ENCODE results near the gene RHCG.
A peak's percentile ranks its signal among the peaks of the same experiment; 100 is the strongest.

Gene RHCG

GRCh38 chr15:89494941-89495637 lies 1.3 kb downstream of the RHCG start:
- Mint-ChIP-seq H3K4me1 (ENCODE audit: low read depth) (peaks cover 9% of the 10 kb centered on the region), H3K36me3 (ENCODE audit: low read depth) (no peaks in the 10 kb centered on the region), H3K4me3 (no peak overlapping the region), H3K27ac (no peak overlapping the region), H3K9me3 (no peaks in the 10 kb centered on the region), H3K27me3 (peaks cover 71% of the 10 kb centered on the region)
- DNase-seq: peak; percentile 36

DNA sequence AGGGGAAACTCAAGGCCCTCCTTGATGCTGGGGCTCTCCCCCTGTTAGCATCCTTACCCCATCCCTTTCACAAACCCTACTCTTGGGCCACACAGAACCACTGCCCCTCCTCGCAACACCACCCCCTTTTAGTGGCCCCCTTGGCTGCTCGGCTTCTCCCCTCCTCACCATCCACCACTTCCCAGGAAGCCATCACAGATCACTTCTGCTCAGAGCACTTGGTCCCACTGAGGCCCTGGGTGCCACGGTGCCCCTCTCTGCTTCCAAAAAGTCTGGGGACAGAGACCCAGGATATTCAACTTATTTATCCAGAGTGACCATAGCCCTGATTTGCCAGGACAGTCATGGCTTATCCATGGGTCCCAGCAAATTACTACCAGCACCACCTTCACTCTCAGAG lies 2.4 kb downstream of the RHCG start:
- Mint-ChIP-seq H3K9me3 (no peaks in the 10 kb centered on the region), H3K27me3 (peaks cover 65% of the 10 kb centered on the region), H3K4me3 (no peak overlapping the region), H3K36me3 (ENCODE audit: low read depth) (no peaks in the 10 kb centered on the region), H3K4me1 (ENCODE audit: low read depth) (peaks cover 9% of the 10 kb centered on the region), H3K27ac (no peak overlapping the region)
- no peak for DNase-seq

- DNase-seq: peak; percentile 8
- H3K4me1 Mint-ChIP-seq (ENCODE audit: low read depth): peaks cover 9% of the 10 kb centered on the region
- peaks cover 59% of the 10 kb centered on the region for H3K27me3 Mint-ChIP-seq
- H3K27ac Mint-ChIP-seq: no peak overlapping the region
- no peaks in the 10 kb centered on the region for H3K36me3 Mint-ChIP-seq (ENCODE audit: low read depth)
- H3K9me3 Mint-ChIP-seq: no peaks in the 10 kb centered on the region
- no peak overlapping the region for H3K4me3 Mint-ChIP-seq
Measured at GRCh38 chr15:89492934-89493631, 3.3 kb downstream of the RHCG start.

DNA sequence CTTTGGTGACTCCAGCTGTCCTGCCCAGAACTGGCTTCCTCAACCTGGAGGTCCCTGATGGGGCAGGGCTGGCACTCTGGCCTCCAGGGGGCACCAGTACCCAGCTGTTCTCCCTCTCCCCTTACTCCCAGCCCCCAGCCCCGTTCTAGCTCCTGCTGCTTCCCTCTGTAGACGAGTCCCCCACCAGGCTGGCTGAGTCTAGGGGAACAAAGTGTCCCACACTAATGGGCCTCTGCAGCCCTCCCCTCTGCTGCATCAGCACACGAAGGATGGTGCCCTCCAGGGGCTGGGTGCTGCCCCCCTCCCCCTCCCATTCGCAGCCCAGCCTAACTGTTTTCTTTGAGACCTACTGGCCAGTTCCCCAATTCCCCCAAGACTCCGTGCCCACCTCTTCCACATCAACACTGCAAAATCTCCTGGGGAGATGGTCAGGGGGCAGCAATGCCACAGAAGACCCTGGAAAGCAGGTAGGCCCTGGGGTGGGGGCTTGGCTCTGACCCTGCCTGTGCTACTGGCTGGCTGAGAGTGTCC lies 4.2 kb downstream of the RHCG start:
- H3K4me1 Mint-ChIP-seq (ENCODE audit: low read depth): peaks cover 9% of the 10 kb centered on the region
- no peak overlapping the region for H3K4me3 Mint-ChIP-seq
- peaks cover 59% of the 10 kb centered on the region for H3K27me3 Mint-ChIP-seq
- DNase-seq: peak; percentile 28
- H3K9me3 Mint-ChIP-seq: no peaks in the 10 kb centered on the region
- H3K27ac Mint-ChIP-seq: no peak overlapping the region
- H3K36me3 Mint-ChIP-seq (ENCODE audit: low read depth): no peaks in the 10 kb centered on the region

- no peak for DNase-seq
- Mint-ChIP-seq H3K27ac (no peak overlapping the region), H3K27me3 (peaks cover 57% of the 10 kb centered on the region), H3K4me3 (no peak overlapping the region), H3K36me3 (ENCODE audit: low read depth) (no peaks in the 10 kb centered on the region), H3K9me3 (no peaks in the 10 kb centered on the region), H3K4me1 (ENCODE audit: low read depth) (peaks cover 9% of the 10 kb centered on the region)
Measured at GRCh38 chr15:89490814-89491315, 5.5 kb downstream of the RHCG start.

DNA sequence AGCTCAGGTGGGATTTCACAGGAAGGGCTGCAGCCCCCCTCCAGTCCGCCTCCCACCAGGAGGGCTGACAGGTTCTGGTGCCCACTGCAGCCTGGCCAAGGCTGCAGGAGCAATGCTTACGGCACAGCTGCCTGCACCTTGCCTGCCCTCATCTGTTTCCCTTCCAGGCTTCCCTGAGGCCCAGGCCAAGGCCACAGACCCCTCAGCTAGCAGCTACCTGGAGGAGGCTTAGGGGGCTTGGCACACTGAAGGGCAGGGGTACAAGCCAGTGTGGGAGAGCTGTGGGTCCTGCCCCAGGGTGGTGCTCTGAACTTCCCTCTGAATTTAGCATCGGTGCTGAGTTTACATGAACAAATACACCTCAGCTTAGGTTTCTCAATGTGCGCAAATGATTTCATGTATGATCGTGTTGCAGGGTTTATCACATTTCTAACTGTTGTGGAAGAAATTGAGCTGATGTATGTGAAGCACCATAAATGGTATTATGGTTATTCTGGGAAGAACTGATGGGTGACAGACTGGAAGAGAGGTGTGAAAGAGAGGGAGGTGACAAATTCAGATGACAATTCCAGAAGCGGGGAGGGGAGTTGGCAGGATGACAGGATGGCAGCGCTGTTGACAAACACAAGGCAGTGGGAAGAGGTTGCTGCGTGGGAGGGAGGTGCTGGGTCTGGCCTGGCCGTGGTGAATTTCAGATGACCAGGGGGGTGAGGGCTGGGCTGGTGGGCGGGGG lies 6.1 kb downstream of the RHCG start:
- Mint-ChIP-seq H3K27ac (no peak overlapping the region), H3K4me3 (no peak overlapping the region), H3K36me3 (ENCODE audit: low read depth) (no peaks in the 10 kb centered on the region), H3K4me1 (ENCODE audit: low read depth) (peaks cover 8% of the 10 kb centered on the region), H3K27me3 (peaks cover 57% of the 10 kb centered on the region), H3K9me3 (no peaks in the 10 kb centered on the region)
- peak; percentile 6 for DNase-seq

DNA sequence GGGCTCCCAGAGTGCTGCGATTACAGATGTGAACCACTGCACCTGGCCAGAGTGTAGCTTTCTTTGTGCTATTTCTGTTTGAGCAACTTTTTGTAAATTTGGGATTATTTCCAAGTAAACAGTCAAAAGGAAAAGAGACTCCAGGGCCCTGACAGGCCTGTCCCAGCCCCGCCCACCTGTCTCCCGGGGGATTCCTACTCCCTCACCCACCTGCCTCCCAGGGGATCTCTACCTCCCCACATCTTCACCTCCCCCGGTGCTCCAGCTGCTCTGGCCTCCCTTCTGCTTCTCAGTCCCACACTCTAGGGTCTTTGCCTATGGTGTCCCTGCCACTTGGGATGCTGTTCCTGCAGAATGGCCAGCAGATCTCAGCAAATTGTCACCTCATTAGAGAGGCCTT lies 7.0 kb downstream of the RHCG start:
- Mint-ChIP-seq H3K4me3 (no peak overlapping the region), H3K36me3 (ENCODE audit: low read depth) (no peaks in the 10 kb centered on the region), H3K9me3 (no peaks in the 10 kb centered on the region), H3K27ac (no peak overlapping the region), H3K4me1 (ENCODE audit: low read depth) (peaks cover 8% of the 10 kb centered on the region), H3K27me3 (peaks cover 52% of the 10 kb centered on the region)
- DNase-seq: peak; percentile 12

DNA sequence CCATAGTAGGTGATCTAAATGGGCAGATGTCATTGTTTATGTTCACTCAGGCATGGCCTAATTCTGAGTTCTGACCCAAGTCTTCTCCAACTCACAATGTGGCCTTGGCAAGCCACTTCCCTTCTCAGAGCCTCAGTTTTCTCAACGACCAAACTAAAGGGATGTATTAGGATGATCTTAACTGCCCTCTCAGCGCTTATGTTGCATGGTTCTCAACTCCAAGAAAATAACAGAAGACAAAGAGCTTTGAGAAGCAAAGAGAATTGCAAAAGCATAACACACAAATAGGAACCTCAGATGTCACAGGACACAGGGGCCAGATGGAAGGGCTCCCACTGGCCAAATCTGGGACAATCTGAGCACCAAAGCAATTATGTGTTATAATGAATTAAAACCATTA lies 8.6 kb downstream of the RHCG start:
- DNase-seq: no peak
- Mint-ChIP-seq H3K27me3 (peaks cover 60% of the 10 kb centered on the region), H3K9me3 (no peaks in the 10 kb centered on the region), H3K4me3 (no peak overlapping the region), H3K4me1 (ENCODE audit: low read depth) (peaks cover 8% of the 10 kb centered on the region), H3K36me3 (ENCODE audit: low read depth) (no peaks in the 10 kb centered on the region), H3K27ac (no peak overlapping the region)

DNA sequence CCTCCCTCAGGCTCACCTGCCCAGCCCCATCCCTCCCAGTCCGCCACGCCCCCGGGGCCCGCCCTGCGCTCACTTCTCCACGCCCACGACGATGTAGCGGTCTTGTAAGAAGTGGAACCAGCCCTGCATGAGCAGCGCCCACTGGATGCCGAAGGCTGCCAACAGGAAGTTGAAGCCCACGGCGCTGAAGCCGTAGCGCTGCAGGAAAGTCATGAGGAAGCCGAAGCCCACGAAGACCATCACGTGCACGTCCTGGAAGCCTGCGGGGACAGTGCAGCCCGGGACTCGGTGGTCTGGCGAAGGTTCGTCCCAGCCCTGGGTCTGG lies 9.7 kb downstream of the RHCG start:
- peaks cover 69% of the 10 kb centered on the region for H3K27me3 Mint-ChIP-seq
- no peak overlapping the region for H3K27ac Mint-ChIP-seq
- H3K4me3 Mint-ChIP-seq: no peak overlapping the region
- no peaks in the 10 kb centered on the region for H3K36me3 Mint-ChIP-seq (ENCODE audit: low read depth)
- H3K4me1 Mint-ChIP-seq (ENCODE audit: low read depth): peaks cover 8% of the 10 kb centered on the region
- no peaks in the 10 kb centered on the region for H3K9me3 Mint-ChIP-seq
- peak; percentile 62 for DNase-seq

- Mint-ChIP-seq H3K4me3 (no peak overlapping the region), H3K4me1 (ENCODE audit: low read depth) (peaks cover 8% of the 10 kb centered on the region), H3K27ac (no peak overlapping the region), H3K36me3 (ENCODE audit: low read depth) (no peaks in the 10 kb centered on the region), H3K9me3 (no peaks in the 10 kb centered on the region), H3K27me3 (peaks cover 81% of the 10 kb centered on the region)
- no peak for DNase-seq
Measured at GRCh38 chr15:89483079-89483478, 13.3 kb downstream of the RHCG start.

GRCh38 chr15:89482139-89482538 lies 14.2 kb downstream of the RHCG start:
- DNase-seq: no peak
- Mint-ChIP-seq H3K27me3 (peaks cover 72% of the 10 kb centered on the region), H3K4me3 (no peak overlapping the region)

GRCh38 chr15:89480505-89480904 lies 15.9 kb downstream of the RHCG start:
- H3K9me3 Mint-ChIP-seq: no peaks in the 10 kb centered on the region
- no peak for DNase-seq
- no peaks in the 10 kb centered on the region for H3K4me1 Mint-ChIP-seq (ENCODE audit: low read depth)
- H3K27ac Mint-ChIP-seq: no peak overlapping the region
- H3K27me3 Mint-ChIP-seq: peaks cover 60% of the 10 kb centered on the region
- H3K36me3 Mint-ChIP-seq (ENCODE audit: low read depth): no peaks in the 10 kb centered on the region
- H3K4me3 Mint-ChIP-seq: no peak overlapping the region

More at GRCh38 chr15:89482139-89482538, 14.2 kb downstream of the RHCG start:
- peaks cover 8% of the 10 kb centered on the region for H3K4me1 Mint-ChIP-seq (ENCODE audit: low read depth)
- no peak overlapping the region for H3K27ac Mint-ChIP-seq
- H3K36me3 Mint-ChIP-seq (ENCODE audit: low read depth): no peaks in the 10 kb centered on the region
- H3K9me3 Mint-ChIP-seq: no peaks in the 10 kb centered on the region

DNA sequence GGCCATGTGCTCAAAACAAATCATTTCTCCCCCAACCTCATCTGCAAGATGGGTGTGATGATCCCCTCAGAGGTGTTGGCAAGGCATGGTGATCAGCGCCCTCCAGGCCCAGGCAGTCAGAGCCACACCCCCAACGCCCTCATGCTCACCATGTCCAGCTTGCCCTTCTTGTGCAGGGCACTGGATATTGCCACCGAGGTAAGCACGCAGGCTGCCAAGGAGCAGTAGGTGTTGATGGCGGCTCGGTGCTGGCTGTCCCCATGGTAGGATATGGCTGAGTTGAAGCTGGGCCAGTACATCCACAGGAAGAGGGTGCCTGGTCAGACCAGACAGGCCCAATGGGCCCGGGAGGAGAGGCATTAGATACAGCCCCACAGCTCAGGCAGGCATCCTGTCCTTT lies 17.2 kb downstream of the RHCG start:
- Mint-ChIP-seq H3K27me3 (peaks cover 53% of the 10 kb centered on the region), H3K9me3 (no peaks in the 10 kb centered on the region), H3K27ac (no peak overlapping the region), H3K36me3 (ENCODE audit: low read depth) (no peaks in the 10 kb centered on the region), H3K4me3 (no peak overlapping the region), H3K4me1 (ENCODE audit: low read depth) (no peaks in the 10 kb centered on the region)
- no peak for DNase-seq

- no peaks in the 10 kb centered on the region for H3K4me1 Mint-ChIP-seq (ENCODE audit: low read depth)
- no peak overlapping the region for H3K4me3 Mint-ChIP-seq
- no peaks in the 10 kb centered on the region for H3K9me3 Mint-ChIP-seq
- no peaks in the 10 kb centered on the region for H3K36me3 Mint-ChIP-seq (ENCODE audit: low read depth)
- peaks cover 38% of the 10 kb centered on the region for H3K27me3 Mint-ChIP-seq
- no peak overlapping the region for H3K27ac Mint-ChIP-seq
- no peak for DNase-seq
Measured at GRCh38 chr15:89477411-89478242, 18.8 kb downstream of the RHCG start.

Measured in activated T-cell treated with anti-CD3 and anti-CD28 coated beads, Interleukin-2, amount 50 U/mL, for 24 hours (primary cell).